Activated naive CD4-positive, alpha-beta T cell treated with Interleukin-2 at 50 U/mL for 16 hours (primary cell): Measurements from ENCODE around the gene PITHD1.
"Not testable (repeated sequence)": the region's sequence is repeated elsewhere in the genome, so short reads cannot be mapped to it uniquely, and the experiment has no call there.

Source experiments
- DNase-seq: peaks from one replicate; pipeline ENCODE4 v3.0.0-alpha.2; 2020

Gene PITHD1

DNA sequence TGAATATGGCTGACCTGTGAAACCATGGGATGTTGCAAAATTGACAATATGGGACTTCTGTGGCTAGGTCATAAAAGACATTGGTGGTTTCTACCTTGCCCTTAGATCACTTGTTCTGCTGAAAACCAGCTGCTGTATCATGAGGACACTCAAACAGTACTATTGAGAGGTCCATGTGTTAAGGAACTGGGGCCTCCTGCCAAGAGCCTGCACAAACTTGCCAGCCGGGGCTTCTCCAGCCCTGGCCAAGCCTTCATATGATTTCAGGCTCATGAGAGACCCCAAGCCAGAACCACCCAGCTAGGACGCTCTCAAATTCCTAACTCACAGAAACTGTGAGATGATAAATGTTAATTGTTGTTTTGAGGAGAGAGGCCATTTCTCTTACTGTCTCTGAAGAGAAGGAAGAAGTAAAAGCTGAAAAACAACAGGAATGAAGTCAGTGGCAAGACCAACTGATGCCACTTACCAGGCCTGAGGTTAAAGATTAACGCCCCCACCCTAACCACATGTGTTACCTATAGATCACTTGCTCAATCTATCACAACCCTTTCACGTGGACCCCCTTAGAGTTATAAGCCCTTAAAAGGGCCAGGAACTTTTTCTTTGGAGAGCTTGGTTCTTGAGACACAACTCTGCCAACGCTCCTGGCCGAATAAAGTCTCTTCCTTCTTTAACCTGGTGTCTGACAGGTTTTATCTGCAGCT lies 3.9 kb upstream of the PITHD1 start:
- DNase-seq: no peak

DNA sequence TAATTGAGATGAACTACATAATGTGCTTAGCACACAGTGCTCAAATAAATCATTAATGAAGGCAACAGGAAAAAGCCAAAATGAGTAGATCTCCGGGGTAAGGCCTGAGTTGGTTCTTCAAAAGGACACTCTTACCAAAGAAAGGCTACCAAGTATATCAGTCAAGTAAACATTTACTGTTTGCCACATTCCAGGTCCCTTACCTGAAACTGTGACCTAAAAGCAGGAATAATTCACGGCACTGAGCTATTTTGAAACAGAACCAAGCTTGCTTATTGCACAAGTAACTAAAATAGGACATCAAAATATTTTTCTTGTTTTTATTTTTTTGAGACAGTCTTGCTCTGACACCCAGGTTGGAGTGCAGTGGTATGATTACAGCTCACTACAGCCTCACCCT lies 2.0 kb upstream of the PITHD1 start:
- DNase-seq: no peak

DNA sequence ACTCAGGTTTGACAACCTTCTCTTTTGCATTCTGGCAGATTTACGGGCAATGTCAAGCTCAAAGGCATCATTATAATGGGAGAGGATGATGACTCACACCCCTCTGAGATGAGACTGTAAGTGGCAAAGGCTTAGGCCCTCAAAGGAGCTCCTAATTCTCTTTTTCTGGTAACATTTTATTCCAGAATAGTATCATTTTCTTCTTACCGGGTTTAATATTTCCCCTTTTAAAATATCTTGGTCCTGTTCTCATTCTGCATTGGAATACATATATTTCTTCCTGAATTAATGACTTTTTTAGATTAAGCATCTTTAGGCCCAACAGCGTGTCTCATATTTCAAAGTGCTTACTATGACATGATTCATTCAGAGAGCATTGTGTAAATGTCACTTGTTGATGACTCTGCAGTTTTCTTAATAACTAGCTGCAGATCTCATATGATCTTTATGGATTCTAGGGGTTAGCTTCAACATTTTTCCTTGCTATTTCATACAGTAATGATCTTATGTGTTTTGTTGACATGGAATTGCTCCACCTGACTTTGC lies 1.7 kb downstream of the PITHD1 start:
- no peak for DNase-seq

DNA sequence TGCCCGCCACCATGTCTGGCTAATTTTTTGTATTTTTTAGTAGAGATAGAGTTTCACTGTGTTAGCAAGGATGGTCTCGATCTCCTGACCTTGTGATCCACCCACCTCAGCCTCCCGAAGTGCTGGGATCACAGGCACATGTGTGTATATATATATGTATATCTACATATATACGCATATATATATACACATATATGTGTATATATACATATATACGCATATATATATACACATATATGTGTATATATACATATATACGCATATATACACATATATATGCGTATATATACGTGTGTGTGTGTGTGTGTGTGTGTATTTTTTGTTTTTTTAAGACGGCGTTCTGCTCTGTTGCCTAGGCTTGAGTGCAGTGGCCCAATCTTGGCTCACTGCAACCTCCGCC lies 4.9 kb downstream of the PITHD1 start:
- DNase-seq: not testable (repeated sequence)

DNA sequence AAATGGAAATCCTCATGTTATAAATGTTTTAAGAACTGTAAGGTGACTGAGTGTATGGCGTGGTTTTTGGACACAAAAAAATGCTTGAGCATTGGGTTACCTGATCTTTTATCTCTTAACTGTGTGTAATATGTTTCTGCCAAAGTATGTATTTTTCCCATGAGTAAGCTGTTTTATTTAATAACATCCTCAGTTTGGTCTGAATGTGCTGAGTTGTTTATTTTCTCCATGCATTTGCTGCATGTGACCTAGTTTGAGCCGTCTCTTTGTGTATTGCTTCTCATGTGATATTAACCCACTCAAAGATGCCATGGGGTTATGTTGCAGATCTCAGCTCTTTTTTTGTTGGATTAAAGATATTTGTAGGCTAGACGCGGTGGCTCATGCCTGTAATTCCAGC lies 6.6 kb downstream of the PITHD1 start:
- DNase-seq: no peak

DNA sequence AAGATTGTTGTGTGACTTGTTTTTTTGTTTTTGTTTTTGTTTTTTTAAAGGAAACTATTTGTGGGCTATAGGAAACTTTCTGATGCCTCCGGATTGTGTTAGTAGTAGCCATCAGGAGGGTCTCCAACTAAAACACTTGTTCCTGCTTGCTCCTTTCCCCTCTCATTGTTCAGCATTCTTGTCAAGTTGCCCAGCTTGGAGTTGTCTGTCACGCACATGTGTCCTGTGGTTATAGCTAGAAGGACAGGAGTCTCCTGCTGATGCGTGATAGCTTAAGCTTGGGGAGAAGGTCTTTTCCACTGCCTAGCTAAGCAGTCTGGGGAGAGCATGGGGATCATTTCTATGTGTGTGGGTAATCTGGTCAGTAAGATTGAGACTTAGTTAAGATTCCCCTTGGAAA lies 9.5 kb downstream of the PITHD1 start:
- no peak for DNase-seq

DNA sequence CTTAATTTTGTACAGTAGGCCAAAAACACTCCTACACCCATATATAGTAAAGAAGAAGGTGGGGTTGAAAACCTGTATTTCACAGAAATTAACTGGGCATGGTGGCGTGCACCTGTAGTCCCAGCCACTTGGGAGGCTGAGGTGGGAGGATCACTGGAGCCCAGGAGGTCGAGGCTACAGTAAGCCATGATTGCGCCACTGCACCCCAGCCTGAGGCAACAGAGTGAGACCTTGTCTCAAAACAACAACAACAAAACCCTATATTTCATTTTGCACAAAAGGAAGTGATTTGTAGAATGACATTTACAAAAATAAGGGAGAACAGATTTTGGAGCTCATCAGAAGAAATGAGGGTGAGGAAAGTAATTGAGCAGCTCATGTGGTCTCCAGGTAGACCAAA lies 10.5 kb downstream of the PITHD1 start:
- no peak for DNase-seq

DNA sequence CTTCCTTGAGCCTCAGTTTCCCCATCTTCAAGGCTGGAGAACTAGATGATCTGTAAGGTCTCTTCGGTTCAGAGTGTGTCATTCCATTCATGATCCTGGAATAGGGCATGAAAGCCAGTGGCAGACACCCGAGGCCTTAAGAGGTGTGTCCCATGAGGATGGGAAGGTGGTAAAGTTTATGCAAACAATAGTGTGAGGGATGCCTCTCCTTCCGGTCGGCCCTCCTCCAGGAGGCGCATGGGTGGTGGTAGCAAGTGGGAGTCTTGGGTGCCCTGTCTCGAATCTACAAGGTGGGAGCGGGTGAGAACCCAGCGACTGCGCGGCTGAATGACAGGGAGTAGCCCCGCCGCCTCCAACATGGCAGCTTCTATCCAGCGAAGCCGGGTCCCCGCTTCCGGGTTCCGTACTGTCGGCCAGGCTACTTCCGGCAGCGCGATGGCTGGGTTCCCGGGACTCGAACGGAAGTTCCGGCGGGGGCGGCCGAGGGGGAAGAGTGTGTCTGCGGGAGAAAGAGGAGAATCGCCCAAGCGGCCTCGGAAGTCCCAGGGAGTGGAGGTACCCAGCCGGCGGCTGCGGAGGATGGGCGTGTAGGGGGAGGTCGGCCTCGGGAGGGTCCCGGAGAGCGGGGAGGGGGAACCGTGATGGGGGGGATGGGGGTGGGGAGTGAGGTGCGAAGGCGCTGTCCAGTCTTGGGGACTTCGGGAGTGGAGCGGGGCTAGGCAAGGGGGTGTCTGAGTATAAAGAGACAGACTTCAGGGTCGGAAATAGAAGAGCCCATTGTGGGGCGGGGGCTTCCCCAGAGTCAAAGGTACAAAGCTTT lies 12.7 kb downstream of the PITHD1 start, which contains the start of gene LYPLA2:
Gene LYPLA2, plus strand, starts transcription at position 450 of the 820 bp plus-strand sequence. CDS start 1,538 bp downstream, outside the sequence.
- peak; percentile 89 for DNase-seq

DNA sequence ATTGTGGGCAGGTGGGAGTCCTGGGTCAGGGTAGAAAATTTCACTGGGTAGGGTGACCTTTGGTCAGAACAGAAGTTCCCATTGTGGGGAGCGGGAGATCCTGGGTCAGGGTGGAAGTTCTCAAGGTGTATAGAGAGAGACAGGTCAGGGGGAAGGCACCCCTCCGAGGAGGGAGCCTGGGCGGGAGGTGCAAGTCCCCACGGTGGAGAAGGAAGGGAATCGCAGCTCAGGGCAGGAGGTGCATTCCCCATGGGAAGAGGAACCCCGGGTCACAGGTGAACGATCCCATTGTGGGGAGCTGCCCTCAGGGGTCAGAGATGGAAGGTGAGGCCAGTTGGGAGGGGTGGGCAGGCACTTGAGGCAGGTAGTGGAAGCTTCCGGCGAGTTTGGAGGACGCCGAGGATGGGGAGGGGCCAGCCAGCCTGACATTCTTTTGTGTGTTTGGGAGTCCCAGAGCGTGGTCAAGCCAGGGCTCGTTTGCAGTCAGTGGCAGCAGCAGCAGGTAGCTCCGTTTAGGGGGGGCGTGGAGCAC lies 13.4 kb downstream of the PITHD1 start:
- DNase-seq: peak; percentile 27

DNA sequence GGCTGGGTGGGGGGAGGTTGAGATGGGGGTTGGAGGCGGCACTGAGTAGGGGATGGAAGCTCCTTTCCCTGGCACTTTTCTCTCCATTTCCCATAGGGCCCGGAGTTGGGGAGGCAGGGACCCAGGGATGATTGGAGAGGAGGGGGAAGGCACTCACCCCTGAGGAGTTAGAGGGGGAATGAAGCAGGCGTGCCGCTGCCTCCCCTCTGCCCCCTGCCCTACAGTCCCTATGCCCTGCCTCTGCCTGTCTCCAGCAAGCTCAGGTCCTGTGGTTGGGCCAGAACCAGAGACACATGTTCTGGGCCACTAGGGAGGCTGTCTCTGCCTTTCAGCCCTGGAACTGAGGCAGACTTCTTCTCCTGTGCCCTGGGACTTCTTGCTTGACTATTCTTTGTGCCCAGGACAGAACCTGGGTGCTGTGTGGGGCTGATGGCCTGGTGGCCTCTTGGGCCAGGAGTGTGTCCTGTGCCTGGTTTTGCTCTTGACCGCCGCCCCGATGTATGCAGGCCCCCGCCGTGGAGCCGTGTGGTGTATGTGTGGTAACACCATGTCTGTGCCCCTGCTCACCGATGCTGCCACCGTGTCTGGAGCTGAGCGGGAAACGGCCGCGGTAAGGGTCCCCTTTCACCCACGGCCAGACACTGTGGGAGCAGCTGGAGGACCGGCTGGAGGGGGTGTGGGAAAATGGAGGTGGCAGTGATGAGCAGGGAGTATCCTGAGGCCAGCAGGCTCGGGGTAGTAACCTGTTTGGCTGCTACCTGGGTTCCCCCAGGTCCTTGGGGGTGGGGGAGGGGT lies 14.1 kb downstream of the PITHD1 start:
- DNase-seq: no peak

DNA sequence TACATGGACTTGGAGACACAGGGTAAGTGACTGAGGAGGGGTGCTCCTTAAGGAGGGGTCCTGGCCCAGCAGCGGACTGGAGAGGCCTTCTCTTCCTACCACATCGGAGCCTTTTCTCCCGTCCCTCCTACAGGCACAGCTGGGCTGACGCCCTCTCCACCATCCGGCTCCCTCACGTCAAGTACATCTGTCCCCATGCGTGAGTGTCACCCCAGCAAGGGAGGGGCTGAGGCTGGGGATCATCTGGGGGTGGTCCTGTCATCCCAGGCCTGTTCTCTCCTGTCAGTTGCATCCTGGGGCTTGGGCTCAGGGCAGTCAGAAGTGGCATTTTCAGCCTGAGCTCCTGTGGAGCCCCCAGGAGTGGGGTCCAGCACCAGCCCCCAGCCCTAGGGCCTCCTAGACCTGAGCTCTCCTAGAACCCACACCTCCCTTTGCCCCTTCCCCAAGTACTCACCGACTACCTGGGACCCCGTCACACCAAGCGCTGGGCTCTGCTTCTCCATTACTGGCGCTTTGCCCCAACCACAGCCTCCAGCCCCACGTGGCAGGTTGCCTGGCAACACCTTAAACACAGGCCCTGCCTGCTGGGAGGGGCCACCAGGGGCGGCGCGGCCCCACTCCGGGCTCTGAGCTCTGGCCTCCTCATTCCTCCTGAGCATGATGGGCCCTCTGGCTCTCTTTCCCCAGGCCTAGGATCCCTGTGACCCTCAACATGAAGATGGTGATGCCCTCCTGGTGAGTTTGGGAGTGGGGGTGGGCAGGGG lies 15.0 kb downstream of the PITHD1 start:
- DNase-seq: peak; percentile 35

DNA sequence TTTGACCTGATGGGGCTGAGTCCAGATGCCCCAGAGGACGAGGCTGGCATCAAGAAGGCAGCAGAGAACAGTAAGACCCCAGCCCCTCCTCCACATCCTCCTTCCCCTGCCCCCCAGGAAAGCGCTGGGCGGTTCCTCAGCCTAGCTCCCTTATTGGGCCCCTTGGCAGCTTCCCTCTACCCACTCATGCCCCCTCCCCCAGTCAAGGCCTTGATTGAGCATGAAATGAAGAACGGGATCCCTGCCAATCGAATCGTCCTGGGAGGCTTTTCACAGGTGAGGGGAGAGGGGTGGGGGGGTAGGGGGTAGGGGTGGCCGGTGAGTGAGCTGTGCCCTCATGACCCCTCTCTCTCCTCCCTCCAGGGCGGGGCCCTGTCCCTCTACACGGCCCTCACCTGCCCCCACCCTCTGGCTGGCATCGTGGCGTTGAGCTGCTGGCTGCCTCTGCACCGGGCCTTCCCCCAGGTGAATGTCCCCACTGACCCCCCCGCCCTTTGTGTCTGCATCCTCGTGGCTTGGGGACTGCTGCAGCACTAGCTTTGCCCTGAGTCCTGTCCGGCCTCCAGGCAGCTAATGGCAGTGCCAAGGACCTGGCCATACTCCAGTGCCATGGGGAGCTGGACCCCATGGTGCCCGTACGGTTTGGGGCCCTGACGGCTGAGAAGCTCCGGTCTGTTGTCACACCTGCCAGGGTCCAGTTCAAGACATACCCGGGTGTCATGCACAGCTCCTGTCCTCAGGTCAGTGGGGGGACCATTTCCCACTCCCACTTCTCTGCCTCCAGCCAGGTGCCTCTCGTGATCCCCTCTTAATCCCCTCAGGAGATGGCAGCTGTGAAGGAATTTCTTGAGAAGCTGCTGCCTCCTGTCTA lies 15.9 kb downstream of the PITHD1 start:
- no peak for DNase-seq

DNA sequence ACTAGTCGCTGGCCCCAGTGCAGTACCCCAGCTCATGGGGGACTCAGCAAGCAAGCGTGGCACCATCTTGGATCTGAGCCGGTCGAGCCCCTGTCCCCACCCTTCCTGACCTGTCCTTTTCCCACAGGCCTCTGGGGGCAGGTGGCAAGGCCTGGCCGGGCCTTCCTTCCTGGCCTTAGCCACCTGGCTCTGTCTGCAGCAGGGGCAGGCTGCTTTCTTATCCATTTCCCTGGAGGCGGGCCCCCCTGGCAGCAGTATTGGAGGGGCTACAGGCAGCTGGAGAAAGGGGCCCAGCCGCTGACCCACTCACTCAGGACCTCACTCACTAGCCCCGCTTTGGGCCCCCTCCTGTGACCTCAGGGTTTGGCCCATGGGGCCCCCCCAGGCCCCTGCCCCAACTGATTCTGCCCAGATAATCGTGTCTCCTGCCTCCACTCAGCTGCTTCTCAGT lies 16.5 kb downstream of the PITHD1 start:
- DNase-seq: not testable (repeated sequence)

DNA sequence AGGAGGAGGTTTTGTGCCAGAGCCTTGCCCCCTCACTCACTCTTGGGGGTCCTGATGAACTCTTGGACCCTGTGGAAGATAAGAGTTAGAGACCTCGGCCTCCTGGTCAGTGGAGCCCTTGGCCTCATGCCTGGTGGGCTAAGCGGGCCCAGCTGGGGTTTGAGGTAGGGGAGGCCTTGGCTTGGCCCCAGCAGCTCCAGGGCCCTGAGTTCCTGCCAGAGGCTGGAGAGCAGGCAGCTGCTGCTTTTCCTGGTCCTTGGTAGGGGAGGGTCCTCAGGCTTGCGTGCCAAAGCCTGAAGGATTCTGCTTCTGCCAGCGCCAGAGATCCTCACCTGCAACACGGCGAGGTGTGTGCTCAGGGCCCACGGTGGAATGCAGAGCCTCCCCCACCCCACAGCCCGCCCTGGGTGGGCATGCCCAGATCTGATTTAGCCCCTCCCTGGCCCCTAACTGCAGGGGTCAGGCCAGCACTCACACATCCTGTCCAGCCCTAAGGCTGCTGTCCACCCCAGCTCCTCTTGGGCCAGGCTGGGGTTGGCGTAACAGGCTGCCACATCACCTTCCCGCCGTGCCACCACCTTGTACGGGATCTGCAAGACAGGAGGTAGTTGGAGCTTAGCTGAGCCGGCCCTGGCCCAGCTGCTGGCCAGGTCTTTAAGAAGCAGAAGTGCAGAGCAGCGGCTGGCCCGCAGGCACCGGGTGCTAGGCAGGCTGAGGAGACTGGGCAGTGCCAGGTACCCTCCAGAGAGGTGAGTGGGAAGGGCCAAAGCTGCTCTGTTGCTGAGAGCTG lies 17.7 kb downstream of the PITHD1 start:
- DNase-seq: no peak

DNA sequence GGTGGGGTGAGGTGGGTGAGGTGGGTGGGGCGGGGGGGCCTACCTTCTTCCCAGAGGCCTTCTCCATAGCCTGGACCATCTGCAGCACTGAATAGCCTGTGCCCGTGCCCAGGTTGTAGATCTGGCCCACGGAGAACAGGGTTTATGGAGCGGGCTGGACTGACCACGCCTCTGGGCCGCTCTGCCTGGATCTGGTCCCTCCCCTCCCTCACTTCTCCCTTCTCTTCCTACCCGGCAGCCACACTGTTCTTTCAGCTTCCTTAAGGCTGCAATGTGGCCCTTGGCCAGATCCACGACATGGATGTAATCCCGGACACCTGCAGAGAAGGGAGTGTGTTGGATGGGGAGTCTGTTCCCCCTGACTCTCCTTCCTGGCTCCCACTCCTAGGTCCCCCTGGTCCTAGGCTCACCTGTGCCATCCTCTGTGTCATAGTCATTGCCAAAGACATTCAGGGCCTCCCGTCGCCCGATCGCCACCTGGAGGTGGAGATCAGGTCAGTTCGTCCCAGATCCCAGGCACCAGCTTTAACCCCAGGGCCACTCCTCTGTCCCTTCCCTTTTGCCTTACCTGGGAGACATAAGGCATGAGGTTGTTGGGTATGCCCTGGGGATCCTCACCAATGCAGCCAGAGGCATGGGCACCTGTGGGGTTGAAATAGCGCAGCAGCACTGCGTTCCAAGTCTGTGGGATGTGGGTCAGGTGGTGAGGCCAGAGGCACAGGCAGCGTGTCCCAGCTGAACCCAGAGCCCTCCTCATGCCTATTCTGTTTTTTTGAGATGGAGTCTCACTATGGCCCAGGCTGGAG lies 18.5 kb downstream of the PITHD1 start:
- no peak for DNase-seq

DNA sequence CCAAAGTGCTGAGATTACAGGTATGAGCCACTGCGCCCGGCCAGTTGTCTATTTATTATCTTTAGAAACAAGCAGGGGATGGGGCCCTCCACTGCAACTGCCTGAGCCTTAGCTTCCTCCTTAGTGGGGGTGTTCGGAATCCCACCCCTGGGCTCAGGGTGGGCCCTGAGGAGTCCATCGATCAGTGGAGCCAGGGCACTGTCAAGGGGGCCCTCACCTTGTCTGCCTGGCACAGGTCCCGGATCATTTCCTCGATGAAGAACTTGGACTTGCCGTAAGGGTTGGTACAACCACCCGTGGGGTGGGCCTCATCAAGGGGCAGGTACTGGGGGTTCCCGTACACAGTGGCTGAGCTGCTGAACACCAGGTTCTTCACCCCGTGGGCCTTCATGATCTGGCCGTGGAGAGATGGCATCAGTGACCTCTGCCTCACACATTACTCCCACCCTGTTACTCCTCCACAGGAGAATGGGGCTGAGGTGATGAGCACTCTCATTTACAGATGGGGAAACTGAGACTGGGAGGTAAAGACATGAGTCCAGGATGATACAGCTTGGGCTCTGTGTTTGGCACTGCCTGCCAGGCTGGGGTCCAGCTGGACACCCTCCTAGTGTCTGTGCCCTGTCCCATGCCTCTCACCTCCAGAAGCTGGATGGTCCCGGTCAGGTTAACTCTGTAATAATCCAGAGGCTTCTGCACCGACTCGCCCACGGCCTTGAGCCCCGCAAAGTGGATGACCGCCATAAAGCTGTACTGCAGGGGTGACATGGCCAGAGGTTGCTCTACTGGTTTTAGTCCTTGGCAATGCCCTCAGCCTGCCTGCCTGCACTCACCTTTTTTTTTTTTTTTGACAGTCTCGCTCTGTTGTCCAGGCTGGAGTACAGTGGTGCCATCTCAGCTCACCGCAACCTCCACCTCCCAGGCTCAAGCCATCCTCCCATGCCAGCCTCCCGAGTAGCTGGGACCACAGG lies 19.5 kb downstream of the PITHD1 start:
- DNase-seq: no peak

DNA sequence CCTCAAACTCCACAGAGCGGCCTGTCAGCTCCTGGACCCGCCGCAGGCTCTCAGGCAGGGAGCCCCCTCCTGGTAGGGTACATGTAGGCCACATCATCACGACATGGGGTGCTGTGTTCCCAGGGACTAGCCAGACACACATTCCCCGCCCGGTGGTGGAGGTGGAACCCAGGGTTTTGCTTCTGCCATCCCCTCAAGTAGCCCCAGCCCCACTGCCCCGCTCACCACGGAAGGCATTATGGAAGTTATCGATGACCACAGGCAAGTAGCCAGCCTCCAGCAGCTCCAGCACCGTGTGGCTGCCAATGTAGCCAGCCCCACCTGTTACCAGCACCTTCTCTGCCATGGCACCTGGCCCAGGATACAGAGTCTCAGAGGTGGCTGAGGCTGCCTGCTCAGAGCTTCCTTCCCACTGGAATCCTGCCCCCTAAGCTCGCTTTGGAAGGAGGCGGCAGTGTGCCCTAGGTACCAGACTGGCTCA lies 20.5 kb downstream of the PITHD1 start:
- no peak for DNase-seq

DNA sequence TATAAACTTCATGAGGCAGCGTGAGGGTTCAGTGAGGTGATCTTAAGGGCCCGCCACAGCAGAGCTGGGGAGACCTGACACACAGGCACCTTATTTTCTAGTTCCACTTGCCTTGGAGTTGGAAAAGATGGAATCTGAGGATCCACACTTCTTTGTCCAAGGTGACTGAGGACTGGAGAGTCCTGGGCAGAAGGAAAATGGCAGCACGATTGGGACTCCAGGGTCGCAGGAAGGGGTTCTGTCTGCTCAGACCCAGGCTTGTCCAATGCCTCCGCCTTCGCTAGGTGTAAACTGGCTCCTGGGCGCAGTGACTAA lies 21.0 kb downstream of the PITHD1 start:
- no peak for DNase-seq
